Measurements from ENCODE around the gene PRELID3B.

The PRELID3B gene

DNA sequence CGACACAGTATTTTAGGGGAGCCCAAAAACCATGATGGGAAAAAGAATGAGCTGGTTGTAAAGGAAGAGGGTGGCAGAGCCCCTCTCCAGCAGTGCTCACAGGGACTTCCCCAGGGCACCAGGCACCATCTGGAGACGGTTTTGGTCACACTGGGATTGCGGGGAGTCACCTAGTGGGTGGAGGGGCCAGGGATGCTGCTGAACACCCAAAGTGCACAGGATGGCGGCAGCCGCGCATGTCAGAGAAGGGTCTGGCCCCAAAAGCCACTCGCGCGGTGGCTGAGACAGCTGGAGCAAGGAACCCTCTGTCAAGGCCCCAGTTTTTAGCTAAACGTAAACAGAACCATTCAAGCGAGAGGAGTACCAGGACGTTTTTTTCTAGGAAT is 46.4 kb downstream of the PRELID3B start:
- DNase-seq (ENCODE audit: low read depth in 1 of 2, low spot score in 1 of 2), result no peak

DNA sequence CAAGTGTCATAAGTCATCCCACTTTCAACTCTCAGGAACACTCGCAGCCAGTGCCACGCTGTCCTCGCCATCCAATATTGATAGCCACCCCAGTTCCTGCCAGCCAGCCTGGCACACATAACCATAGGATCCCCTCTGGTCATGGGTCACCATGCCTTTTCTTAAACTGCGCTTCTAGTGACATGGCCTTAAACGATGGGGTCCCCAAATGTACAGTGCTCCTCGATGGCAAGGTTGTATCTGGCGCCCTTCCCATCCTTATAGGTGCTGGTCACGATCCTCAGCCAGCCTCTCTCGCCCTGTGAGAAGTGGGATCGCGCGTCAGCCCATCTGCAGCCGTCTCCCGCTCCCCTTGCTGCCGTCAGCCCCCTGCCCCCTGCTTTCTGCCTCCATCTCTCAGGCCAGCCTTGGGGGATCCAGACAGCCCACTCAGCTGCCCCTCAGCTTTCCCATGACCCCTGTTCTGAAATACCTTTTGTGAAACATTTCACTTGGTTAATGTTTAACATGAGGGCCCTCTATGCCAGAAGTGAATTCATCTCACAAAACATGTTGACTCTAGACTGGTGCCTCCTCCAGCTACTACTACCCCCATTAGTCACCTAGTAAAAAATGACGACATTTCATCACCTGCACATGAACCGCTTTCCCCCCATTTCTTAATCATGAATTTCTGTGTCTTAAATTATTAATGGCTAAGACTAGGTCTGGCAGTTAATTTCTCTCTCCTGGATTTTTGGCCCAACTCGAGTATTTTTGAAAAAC is 46.9 kb downstream of the PRELID3B start:
- DNase-seq (ENCODE audit: low read depth in 1 of 2, low spot score in 1 of 2), result no peak

DNA sequence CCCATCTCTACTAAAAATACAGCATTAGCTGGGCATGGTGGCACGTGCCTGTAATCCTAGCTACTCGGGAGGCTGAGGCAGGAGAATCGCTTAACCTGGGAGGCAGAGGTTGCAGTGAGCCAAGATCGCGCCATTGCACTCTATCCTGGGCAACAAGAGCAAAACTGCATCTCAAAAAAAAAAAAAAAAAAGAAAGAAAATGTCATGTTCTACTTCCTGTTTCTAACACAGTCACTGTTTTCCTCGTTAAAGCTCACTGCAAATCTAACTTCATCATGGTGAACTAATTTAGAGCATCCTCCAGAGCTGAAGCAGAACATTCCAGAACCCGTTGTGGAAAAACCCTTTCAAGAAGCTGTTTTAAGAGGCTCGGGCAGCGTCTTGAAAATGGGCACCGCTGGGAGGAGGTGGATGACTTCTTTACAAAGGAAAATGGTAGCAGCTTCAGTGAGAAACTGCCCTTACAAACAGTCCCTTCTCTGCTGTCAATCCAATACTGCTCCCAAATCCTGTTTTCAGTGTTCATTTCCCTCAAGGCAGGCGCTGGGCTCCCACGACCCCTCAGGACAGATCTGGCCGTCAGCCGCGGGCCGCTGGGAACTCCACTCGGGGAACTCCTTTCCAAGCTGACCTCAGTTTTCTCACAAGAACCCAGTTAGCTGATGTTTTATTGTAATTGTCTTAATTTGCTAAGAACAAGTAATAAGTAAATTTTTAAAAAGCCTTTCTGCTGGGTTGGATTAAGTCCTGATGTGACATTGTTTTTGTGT is 48.0 kb downstream of the PRELID3B start:
- DNase-seq (ENCODE audit: low read depth in 1 of 2, low spot score in 1 of 2), result no peak

DNA sequence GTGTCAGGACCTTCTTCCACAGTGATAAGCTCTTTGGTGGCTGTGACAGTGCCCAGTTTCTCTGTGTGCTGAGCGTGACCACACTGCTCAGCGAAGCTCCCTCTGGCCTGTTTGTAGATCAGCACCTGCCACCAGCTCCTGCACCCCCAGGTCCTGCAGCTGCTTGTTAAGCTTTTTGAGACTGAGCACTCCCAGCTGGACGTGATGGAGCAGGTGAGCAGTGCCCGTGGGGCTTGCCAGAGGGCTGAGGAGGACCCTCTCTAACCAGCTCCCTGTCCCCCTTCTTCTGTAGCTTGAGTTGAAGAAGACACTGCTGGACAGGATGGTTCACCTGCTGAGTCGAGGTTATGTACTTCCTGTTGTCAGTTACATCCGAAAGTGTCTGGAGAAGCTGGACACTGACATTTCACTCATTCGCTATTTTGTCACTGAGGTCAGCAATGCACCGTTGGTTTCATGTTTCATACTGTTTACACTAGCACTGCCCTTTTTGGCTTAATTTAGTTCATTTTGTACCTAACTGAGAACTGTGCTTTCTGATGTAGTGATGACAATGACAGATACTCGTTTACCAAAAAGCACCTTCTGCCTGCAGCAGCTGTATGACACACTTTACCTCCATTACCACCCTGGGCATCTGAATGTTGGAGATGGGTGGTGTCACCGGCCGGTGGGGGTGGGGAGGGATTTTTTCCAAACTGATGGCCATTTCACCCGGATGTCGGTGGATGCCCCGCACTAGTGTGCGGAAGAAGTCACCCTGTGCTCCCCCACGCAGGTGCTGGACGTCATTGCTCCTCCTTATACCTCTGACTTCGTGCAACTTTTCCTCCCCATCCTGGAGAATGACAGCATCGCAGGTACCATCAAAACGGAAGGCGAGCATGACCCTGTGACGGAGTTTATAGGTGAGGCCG is 49.0 kb downstream of the PRELID3B start:
- DNase-seq (ENCODE audit: low read depth in 1 of 2, low spot score in 1 of 2), result no peak

DNA sequence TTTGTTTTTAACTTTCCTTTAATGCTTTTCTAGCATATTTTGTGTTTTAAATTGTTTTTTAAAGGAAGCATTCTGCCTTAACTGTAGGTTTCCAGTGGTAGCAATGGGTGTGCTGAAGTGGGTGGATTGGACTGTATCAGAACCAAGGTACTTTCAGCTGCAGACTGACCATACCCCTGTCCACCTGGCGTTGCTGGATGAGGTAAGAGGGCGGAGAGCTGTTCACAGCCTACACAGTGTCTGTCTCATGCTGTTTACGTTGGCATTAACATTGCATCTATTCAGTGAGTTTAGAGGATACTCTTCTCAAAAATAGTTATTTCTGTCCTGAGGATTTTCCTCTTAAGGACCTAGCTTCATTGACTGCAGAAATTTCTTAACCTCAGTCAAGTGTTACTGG is 49.7 kb downstream of the PRELID3B start:
- DNase-seq (ENCODE audit: low read depth in 1 of 2, low spot score in 1 of 2), result no peak

DNA sequence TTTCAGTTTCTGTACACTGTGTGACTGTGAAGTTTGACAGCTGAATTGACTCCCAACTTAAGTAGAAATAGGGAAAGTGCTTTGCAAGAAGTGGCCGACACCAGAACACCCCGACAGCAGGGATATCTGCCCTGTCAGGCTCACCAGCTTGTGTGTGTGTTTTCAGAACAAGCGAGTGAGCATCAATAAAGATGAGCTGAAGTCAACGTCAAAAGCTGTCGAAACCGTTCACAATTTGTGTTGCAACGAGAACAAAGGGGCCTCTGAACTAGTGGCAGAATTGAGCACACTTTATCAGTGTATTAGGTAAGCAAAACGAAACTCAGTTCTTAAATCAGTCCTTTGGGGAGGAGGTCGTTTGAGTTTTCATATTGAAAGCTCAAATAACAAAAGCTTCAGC is 50.9 kb downstream of the PRELID3B start:
- DNase-seq (ENCODE audit: low read depth in 1 of 2, low spot score in 1 of 2), result no peak

DNA sequence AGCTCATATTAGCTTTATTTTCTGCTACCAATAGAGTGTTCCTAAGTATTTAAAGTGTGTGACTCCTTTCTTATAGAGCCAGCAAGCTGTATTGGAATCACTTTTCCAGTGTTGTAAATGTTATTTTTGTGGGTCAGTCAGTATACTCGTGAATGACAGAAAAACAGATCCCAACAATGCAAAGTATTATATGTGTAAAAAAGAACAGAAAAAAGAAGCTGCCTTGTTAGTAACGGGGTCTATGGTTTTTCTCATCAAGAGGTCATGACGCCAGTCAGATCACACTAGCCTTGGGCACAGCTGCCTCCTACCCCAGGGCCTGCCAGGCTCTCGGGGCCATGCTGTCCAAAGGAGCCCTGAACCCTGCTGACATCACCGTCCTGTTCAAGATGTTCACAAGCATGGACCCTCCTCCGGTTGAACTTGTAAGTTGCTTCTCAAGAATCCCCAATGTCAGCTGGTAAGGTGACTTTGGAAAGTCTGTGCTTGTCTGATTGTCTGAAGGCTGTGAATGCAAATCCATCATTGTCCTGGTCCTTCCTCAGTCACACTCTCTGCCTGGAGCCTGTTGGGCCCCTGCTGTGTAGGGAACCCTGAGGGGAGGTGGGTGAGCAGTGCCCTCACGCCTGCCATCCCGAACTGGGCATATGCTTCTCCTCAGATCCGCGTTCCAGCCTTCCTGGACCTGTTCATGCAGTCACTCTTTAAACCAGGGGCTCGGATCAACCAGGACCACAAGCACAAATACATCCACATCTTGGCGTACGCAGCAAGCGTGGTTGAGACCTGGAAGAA is 51.7 kb downstream of the PRELID3B start:
- DNase-seq (ENCODE audit: low read depth in 1 of 2, low spot score in 1 of 2), result no peak

DNA sequence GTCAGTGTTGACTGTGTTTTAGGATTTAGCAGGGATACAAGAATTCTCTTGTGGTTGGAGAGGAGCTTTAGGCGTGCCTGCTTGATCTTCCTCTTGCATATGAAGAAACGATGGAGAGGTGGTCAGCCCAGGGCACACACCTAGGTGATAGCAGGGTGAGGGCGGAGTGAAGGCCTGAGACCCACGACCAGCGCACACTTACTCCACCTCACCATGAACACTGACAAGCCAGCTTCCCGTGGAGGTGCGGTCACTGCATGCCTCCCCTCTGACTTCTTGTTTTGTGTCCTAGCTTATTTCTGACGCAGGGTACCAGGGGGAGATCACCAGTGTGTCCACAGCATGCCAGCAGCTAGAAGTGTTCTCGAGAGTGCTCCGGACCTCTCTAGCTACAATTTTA is 53.4 kb downstream of the PRELID3B start:
- no peak for DNase-seq (ENCODE audit: low read depth in 1 of 2, low spot score in 1 of 2)

DNA sequence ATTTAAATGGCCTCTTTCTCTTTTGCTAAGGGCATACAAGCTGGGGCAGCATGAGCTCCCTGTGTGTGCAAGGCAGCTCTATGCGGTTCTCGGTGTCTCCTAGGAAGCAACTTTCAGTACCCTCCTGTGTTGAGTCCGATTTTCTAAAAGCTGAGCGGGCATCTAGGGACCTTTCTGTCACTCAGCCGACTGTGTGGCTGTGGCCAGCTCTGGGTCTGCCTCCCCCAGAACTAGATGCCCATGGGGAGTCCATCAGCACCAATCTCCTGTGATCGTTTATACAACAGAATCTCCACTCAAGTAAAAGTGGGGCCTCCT is 54.1 kb downstream of the PRELID3B start:
- no peak for DNase-seq (ENCODE audit: low read depth in 1 of 2, low spot score in 1 of 2)

DNA sequence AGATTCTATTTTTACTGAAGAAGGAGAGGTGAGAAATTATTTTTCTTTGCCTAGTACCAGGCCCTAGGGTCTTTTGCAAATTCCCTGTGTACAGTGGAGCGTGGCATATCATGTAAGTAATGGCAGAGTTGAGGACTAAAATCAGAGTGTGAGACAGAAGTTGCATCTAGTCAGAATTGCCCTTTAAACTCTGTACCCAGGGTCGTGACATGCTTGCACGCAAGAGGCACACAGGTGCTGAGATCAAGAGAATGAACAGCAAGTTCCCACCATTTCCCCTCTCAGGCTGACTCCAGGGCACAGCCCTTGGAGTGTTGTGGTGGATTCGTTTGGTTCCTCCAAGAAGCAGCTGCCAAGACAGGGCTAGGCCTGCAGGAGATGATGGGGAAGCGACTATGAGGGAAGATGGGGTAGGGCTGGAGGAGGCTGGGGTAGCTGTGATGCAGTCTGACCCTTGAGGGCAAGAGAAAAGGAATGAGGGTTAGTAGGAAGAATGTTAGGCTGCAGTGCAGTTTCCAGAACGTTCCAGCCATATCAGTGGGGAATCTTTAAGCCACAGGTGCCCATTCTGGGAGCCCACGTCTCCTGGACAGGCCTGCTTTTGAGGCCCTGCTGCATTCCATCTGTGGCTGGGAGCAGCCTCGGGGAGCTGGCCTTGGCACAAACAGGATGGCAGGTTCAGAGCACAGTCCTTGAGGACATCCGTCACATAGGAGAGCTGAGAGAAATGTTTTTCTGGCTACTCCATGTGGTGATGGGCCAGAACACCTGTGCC is 54.6 kb downstream of the PRELID3B start:
- no peak for DNase-seq (ENCODE audit: low read depth in 1 of 2, low spot score in 1 of 2)

DNA sequence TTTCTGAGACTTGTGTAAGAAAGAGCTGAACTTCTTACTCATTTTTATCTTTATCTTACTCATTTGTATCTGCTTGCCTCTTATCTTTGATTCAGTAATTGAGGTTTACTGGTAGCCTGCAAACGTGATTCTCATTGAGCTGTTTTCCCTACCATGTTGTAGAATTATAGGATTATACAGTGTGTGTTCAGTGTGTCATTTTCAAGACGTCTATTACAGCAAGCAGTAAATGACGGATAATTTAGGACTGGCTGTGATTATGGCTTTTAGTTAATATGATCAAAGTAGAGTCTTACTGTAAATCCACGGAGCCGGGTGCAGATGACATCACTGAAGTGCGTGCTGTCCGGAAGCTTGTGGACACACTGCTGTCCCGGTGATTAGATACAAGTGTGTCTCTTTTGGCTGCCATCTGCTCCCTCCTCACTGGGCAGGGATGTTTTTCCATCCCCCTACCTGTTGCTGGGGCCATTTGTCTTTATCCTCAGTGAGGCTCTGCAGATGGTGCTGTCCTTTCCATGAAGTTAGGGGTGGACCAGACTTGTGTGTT is 55.5 kb downstream of the PRELID3B start:
- no peak for DNase-seq (ENCODE audit: low read depth in 1 of 2, low spot score in 1 of 2)

DNA sequence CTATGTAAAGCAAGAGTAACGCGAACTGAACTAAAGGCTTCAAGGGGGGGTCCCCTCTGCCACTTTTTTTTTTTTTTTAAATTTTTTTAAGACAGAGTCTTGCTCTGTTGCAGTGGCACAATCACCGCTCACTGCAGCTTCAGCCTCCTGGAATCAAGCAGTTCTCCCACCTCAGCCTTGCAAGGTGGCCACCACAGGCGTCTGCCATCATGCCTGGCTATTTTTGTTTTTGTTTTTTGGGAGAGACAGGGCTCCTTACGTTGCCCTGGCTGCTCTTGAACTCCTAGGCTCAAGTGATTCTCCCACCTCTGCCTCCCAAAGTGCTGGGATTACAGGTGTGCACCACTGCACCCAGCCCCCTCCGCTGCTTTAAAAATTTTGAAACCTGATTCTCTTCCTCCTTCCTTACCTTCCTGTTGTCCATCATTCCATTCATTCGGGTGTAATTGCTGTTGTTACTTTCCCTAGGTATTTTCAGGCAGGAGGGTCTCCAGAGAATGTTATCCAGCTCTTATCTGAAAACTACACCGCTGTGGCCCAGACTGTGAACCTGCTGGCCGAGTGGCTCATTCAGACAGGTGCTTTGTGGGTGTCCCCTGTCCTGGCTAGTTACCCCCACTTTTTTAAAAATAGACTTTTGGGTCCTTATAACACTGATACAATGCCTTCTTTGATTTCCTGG is 56.2 kb downstream of the PRELID3B start:
- DNase-seq (ENCODE audit: low read depth in 1 of 2, low spot score in 1 of 2), result no peak

DNA sequence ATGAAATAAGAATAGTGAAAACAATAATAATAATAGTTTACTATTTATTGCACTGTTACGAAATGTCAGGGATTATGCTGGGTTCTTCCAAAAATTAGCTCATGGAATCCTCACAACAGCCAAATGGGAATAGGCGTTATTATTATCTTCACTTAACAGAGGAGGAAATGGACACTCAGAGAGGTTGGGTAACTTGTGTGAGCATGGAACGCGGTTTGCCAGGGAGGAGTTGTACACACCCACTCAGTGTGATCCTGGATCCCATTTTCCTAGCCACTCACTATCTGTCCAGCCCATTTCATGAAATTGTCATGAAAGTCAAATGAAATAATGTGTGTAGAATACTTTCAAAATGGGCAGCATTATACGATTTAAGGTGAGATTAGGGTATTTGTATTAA is 56.9 kb downstream of the PRELID3B start:
- DNase-seq (ENCODE audit: low read depth in 1 of 2, low spot score in 1 of 2), result no peak

DNA sequence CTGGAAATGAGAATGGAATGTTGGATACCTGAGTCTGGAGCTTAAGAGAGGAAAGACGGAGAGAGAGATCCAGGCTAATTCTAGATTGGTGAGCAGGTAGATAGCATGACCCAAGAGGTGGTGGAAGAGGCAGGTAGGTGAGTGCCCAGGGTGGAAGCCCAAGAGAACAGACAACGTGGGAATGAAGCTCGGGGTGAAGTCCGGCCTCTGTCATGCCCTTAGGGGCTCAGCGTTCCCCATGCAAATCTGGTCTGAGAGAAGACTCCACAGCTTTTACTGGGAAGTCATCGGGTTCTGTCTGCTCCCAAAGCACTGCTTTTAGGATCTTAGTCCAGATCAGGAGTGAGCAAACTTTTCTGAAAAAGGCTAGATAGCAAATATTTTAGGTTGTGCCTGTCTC is 57.9 kb downstream of the PRELID3B start:
- DNase-seq (ENCODE audit: low read depth in 1 of 2, low spot score in 1 of 2), result no peak
